ENCODE measurements around the gene CCDC170.

The CCDC170 gene

GRCh38 chr6:151534576-151534975 is 40.8 kb downstream of the CCDC170 start:
- no peak overlapping the region for H3K4me2 ChIP-seq (ENCODE audit: insufficient read depth, low read length)
- H3K79me2 ChIP-seq (ENCODE audit: insufficient read depth, low read length), result no peaks in the 10 kb centered on the region
- H3K4me1 ChIP-seq (ENCODE audit: insufficient read depth, low read length), result no peaks in the 10 kb centered on the region
- ATAC-seq (ENCODE audit: insufficient read depth, low read depth), result no peak
- H3K9me3 ChIP-seq (ENCODE audit: insufficient read depth, low read length, severe bottlenecking), result no peaks in the 10 kb centered on the region
- H3K9ac ChIP-seq (ENCODE audit: low read depth, low read length), result no peak overlapping the region
- no peak overlapping the region for H2AFZ ChIP-seq (ENCODE audit: low read depth, low read length)
- no peak overlapping the region for H3K4me3 ChIP-seq (ENCODE audit: low read depth in 1 of 2, low read length in 2 of 2)
- no peak for TF ChIP-seq CTCF (IDR thresholded peaks at IDR 0.05; ENCODE audit: borderline replicate concordance, extremely low read depth, low read length, poor library complexity, severe bottlenecking)
- no peak for TF ChIP-seq EZH2 (IDR thresholded peaks at IDR 0.05; ENCODE audit: borderline replicate concordance, low read depth, low read length, severe bottlenecking)
- no peak for DNase-seq
- H4K20me1 ChIP-seq (ENCODE audit: insufficient read depth, low read length), result no peaks in the 10 kb centered on the region
- no peaks in the 10 kb centered on the region for H3K27me3 ChIP-seq (ENCODE audit: insufficient read depth, low read length, poor library complexity)
- no peak overlapping the region for H3K27ac ChIP-seq (ENCODE audit: low read length)
- H3K36me3 ChIP-seq (ENCODE audit: insufficient read depth, low read length), result no peaks in the 10 kb centered on the region

- Histone ChIP-seq H3K27ac (ENCODE audit: low read length) (no peak overlapping the region), H3K9ac (ENCODE audit: low read depth, low read length) (no peak overlapping the region), H3K4me1 (ENCODE audit: insufficient read depth, low read length) (no peaks in the 10 kb centered on the region), H3K9me3 (ENCODE audit: insufficient read depth, low read length, severe bottlenecking) (no peaks in the 10 kb centered on the region), H3K79me2 (ENCODE audit: insufficient read depth, low read length) (no peaks in the 10 kb centered on the region), H2AFZ (ENCODE audit: low read depth, low read length) (no peak overlapping the region), H3K27me3 (ENCODE audit: insufficient read depth, low read length, poor library complexity) (no peaks in the 10 kb centered on the region), H3K4me2 (ENCODE audit: insufficient read depth, low read length) (no peak overlapping the region), H3K36me3 (ENCODE audit: insufficient read depth, low read length) (no peaks in the 10 kb centered on the region), H3K4me3 (ENCODE audit: low read depth in 1 of 2, low read length in 2 of 2) (no peak overlapping the region), H4K20me1 (ENCODE audit: insufficient read depth, low read length) (no peaks in the 10 kb centered on the region)
- no peak for TF ChIP-seq CTCF (IDR thresholded peaks at IDR 0.05; ENCODE audit: borderline replicate concordance, extremely low read depth, low read length, poor library complexity, severe bottlenecking)
- TF ChIP-seq EZH2 (IDR thresholded peaks at IDR 0.05; ENCODE audit: borderline replicate concordance, low read depth, low read length, severe bottlenecking), result no peak
- ATAC-seq (ENCODE audit: insufficient read depth, low read depth) (no peak), DNase-seq (no peak)
These were observed 41.8 kb downstream of the CCDC170 start for GRCh38 chr6:151535476-151536187.

GRCh38 chr6:151536188-151536479 is 42.3 kb downstream of the CCDC170 start:
- H4K20me1 ChIP-seq (ENCODE audit: insufficient read depth, low read length), result no peaks in the 10 kb centered on the region
- no peak overlapping the region for H3K9ac ChIP-seq (ENCODE audit: low read depth, low read length)
- no peak overlapping the region for H2AFZ ChIP-seq (ENCODE audit: low read depth, low read length)
- no peaks in the 10 kb centered on the region for H3K4me1 ChIP-seq (ENCODE audit: insufficient read depth, low read length)
- H3K4me3 ChIP-seq (ENCODE audit: low read depth in 1 of 2, low read length in 2 of 2), result no peak overlapping the region
- H3K27me3 ChIP-seq (ENCODE audit: insufficient read depth, low read length, poor library complexity), result no peaks in the 10 kb centered on the region
- TF ChIP-seq EZH2 (IDR thresholded peaks at IDR 0.05; ENCODE audit: borderline replicate concordance, low read depth, low read length, severe bottlenecking) (no peak), CTCF (IDR thresholded peaks at IDR 0.05; ENCODE audit: borderline replicate concordance, extremely low read depth, low read length, poor library complexity, severe bottlenecking) (no peak)
- no peaks in the 10 kb centered on the region for H3K36me3 ChIP-seq (ENCODE audit: insufficient read depth, low read length)
- H3K4me2 ChIP-seq (ENCODE audit: insufficient read depth, low read length), result no peak overlapping the region
- ATAC-seq (ENCODE audit: insufficient read depth, low read depth), result no peak
- DNase-seq, result no peak
- no peak overlapping the region for H3K27ac ChIP-seq (ENCODE audit: low read length)
- H3K9me3 ChIP-seq (ENCODE audit: insufficient read depth, low read length, severe bottlenecking), result no peaks in the 10 kb centered on the region
- no peaks in the 10 kb centered on the region for H3K79me2 ChIP-seq (ENCODE audit: insufficient read depth, low read length)
